ENCODE measurements around the gene BNIP3.

BNIP3 gene

GRCh38 chr10:132022241-132022640, 40.5 kb upstream of the BNIP3 start:
- Histone ChIP-seq H3K36me3 (ENCODE audit: control insufficient read depth, insufficient read depth, low read length) (no peaks in the 10 kb centered on the region), H3K4me3 (replicated peaks; ENCODE audit: low read depth, low read length) (no peak overlapping the region), H3K27me3 (replicated peaks; ENCODE audit: control insufficient read depth, insufficient read depth, low read length) (no peaks in the 10 kb centered on the region)
- TF ChIP-seq, protein P1, sequence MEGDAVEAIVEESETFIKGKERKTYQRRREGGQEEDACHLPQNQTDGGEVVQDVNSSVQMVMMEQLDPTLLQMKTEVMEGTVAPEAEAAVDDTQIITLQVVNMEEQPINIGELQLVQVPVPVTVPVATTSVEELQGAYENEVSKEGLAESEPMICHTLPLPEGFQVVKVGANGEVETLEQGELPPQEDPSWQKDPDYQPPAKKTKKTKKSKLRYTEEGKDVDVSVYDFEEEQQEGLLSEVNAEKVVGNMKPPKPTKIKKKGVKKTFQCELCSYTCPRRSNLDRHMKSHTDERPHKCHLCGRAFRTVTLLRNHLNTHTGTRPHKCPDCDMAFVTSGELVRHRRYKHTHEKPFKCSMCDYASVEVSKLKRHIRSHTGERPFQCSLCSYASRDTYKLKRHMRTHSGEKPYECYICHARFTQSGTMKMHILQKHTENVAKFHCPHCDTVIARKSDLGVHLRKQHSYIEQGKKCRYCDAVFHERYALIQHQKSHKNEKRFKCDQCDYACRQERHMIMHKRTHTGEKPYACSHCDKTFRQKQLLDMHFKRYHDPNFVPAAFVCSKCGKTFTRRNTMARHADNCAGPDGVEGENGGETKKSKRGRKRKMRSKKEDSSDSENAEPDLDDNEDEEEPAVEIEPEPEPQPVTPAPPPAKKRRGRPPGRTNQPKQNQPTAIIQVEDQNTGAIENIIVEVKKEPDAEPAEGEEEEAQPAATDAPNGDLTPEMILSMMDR (IDR thresholded peaks at IDR 0.05; ENCODE audit: insufficient read depth, low read length, poor library complexity, severe bottlenecking), result no peak
- no peak for DNase-seq (ENCODE audit: extremely low read depth, insufficient read length)

GRCh38 chr10:132021504-132022143, 39.9 kb upstream of the BNIP3 start:
- Histone ChIP-seq H3K4me3 (replicated peaks; ENCODE audit: low read depth, low read length) (no peak overlapping the region), H3K27me3 (replicated peaks; ENCODE audit: control insufficient read depth, insufficient read depth, low read length) (no peaks in the 10 kb centered on the region), H3K36me3 (ENCODE audit: control insufficient read depth, insufficient read depth, low read length) (no peaks in the 10 kb centered on the region)
- DNase-seq (ENCODE audit: extremely low read depth, insufficient read length), result no peak
- TF ChIP-seq, protein P1 (IDR thresholded peaks at IDR 0.05; ENCODE audit: insufficient read depth, low read length, poor library complexity, severe bottlenecking), result no peak

- TF ChIP-seq, protein P1 (IDR thresholded peaks at IDR 0.05; ENCODE audit: insufficient read depth, low read length, poor library complexity, severe bottlenecking), result no peak
Measured at GRCh38 chr10:132021046-132021445, 39.3 kb upstream of the BNIP3 start.

GRCh38 chr10:132020456-132020855, 38.7 kb upstream of the BNIP3 start:
- Histone ChIP-seq H3K27me3 (replicated peaks; ENCODE audit: control insufficient read depth, insufficient read depth, low read length) (no peaks in the 10 kb centered on the region), H3K4me3 (replicated peaks; ENCODE audit: low read depth, low read length) (no peak overlapping the region), H3K36me3 (ENCODE audit: control insufficient read depth, insufficient read depth, low read length) (no peaks in the 10 kb centered on the region)
- DNase-seq (ENCODE audit: extremely low read depth, insufficient read length), result no peak
- TF ChIP-seq, protein P1 (IDR thresholded peaks at IDR 0.05; ENCODE audit: insufficient read depth, low read length, poor library complexity, severe bottlenecking), result no peak

More at GRCh38 chr10:132021046-132021445, 39.3 kb upstream of the BNIP3 start:
- no peaks in the 10 kb centered on the region for H3K27me3 ChIP-seq (replicated peaks; ENCODE audit: control insufficient read depth, insufficient read depth, low read length)
- no peaks in the 10 kb centered on the region for H3K36me3 ChIP-seq (ENCODE audit: control insufficient read depth, insufficient read depth, low read length)
- no peak overlapping the region for H3K4me3 ChIP-seq (replicated peaks; ENCODE audit: low read depth, low read length)
- DNase-seq (ENCODE audit: extremely low read depth, insufficient read length), result no peak

- TF ChIP-seq, protein P1 (IDR thresholded peaks at IDR 0.05; ENCODE audit: insufficient read depth, low read length, poor library complexity, severe bottlenecking), result no peak
- Histone ChIP-seq H3K4me3 (replicated peaks; ENCODE audit: low read depth, low read length) (no peak overlapping the region), H3K27me3 (replicated peaks; ENCODE audit: control insufficient read depth, insufficient read depth, low read length) (no peaks in the 10 kb centered on the region), H3K36me3 (ENCODE audit: control insufficient read depth, insufficient read depth, low read length) (no peaks in the 10 kb centered on the region)
- no peak for DNase-seq (ENCODE audit: extremely low read depth, insufficient read length)
Measured at GRCh38 chr10:132019366-132019765, 37.6 kb upstream of the BNIP3 start.

DNA sequence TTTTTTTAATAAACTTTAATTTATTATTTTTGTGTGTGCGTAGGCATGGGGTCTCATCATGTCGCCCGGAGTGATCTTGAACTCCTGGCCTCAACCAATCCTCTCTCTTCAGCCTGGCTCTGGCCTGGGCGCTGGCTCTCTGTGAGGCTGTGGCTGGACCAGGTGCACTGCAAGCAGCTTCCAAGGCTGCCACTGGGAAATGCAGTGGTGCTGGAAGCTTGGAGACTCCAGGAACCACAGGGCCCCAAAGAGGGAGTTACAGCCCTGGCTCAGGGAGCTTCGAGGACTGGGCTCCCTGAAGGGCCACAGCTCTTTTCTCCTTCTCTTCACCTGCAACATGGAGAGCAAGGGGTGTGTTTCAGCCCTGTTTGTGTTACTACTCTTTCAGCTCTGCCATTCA, 36.7 kb upstream of the BNIP3 start:
- no peaks in the 10 kb centered on the region for H3K27me3 ChIP-seq (replicated peaks; ENCODE audit: control insufficient read depth, insufficient read depth, low read length)
- DNase-seq (ENCODE audit: extremely low read depth, insufficient read length), result no peak
- H3K4me3 ChIP-seq (replicated peaks; ENCODE audit: low read depth, low read length), result no peak overlapping the region
- TF ChIP-seq, protein P1 (IDR thresholded peaks at IDR 0.05; ENCODE audit: insufficient read depth, low read length, poor library complexity, severe bottlenecking), result no peak
- no peaks in the 10 kb centered on the region for H3K36me3 ChIP-seq (ENCODE audit: control insufficient read depth, insufficient read depth, low read length)

Measured in GM06990 (cell line).